Right lobe of liver (tissue), 4 donors: ENCODE data around the gene POMT2.

ENCODE experiments used
- CTCF ChIP-seq, 4 donors: fragments of 200-600 bp in 3 of 4; fragments of 450-650 bp in 1 of 4; IDR thresholded peaks; one replicate each; pipeline versions ENCODE4 v1.5.1 to v1.8.0; 2016 to 2022; ENCODE audit warnings: antibody characterized with exemption in 4 of 4, mild to moderate bottlenecking in 2 of 4
- POLR2A ChIP-seq: fragments of 450-650 bp; IDR thresholded peaks from one replicate; pipeline ENCODE4 v1.6.1; 2017; ENCODE audit warnings: antibody characterized with exemption, mild to moderate bottlenecking
- donor health status: DM: no; HTN: no; CAD: no.
- donor health status: DM: no; HTN: no; CAD: no.
- donor health status: DM: no; HTN: yes; CAD: no.

- no peak for TF ChIP-seq CTCF (IDR thresholded peaks at IDR 0.05)
- TF ChIP-seq POLR2A: no peak
Observed at GRCh38 chr14:77310026-77310425, 10.7 kb downstream of the POMT2 start.
